Spleen (tissue), 11 donors: ENCODE results near the gene REN. TPM values are rescaled to one million over a fixed set of nuclear protein-coding genes. Genes with fewer than 3 reads are reported as not detected.

Source experiments
- DNase-seq: peaks from one replicate; pipeline ENCODE4 v3.0.0-alpha.2; 2020
- H3K27ac ChIP-seq, 8 donors: fragments of 200-600 bp; sonication (generic) in 7 of 8; 1 replicate in 4 of 8; 2 replicates in 4 of 8; pipeline versions ENCODE4 v1.5.0 to v1.8.0; 2016 to 2021; ENCODE audit warnings: inconsistent platforms in 4 of 8, mild to moderate bottlenecking in 4 of 8, moderate library complexity in 1 of 8
- H3K27me3 ChIP-seq, 7 donors: fragments of 200-600 bp; sonication (generic) in 6 of 7; replicated peaks in 1 of 7; 1 replicate in 4 of 7; 2 replicates in 3 of 7; pipeline versions ENCODE4 v1.5.0 to v1.8.0; 2016 to 2021; ENCODE audit warnings: inconsistent platforms in 3 of 7, mild to moderate bottlenecking in 1 of 7
- H3K36me3 ChIP-seq, 6 donors: fragments of 200-600 bp; sonication (generic) in 5 of 6; 1 replicate in 4 of 6; 2 replicates in 2 of 6; pipeline versions ENCODE4 v1.5.0 to v1.8.0; 2016 to 2021; ENCODE audit warnings: inconsistent platforms in 2 of 6
- H3K4me1 ChIP-seq, 6 donors: fragments of 200-600 bp; sonication (generic) in 5 of 6; 1 replicate in 3 of 6; 2 replicates in 3 of 6; pipeline versions ENCODE4 v1.5.0 to v1.8.0; 2016 to 2021; ENCODE audit warnings: inconsistent platforms in 3 of 6
- H3K4me3 ChIP-seq, 8 donors: fragments of 200-600 bp; sonication (generic) in 7 of 8; 1 replicate in 4 of 8; 2 replicates in 4 of 8; pipeline versions ENCODE4 v1.5.0 to v1.8.0; 2016 to 2021; ENCODE audit warnings: inconsistent platforms in 4 of 8, mild to moderate bottlenecking in 4 of 8, moderate library complexity in 2 of 8
- H3K9me3 ChIP-seq, 8 donors: fragments of 200-600 bp; sonication (generic) in 7 of 8; 1 replicate in 4 of 8; 2 replicates in 4 of 8; pipeline versions ENCODE4 v1.5.0 to v1.8.0; 2016 to 2021; ENCODE audit warnings: inconsistent platforms in 4 of 8
- POLR2A ChIP-seq, 3 donors: fragments of 450-650 bp; IDR thresholded peaks; one replicate each; pipeline ENCODE4 v1.5.1; 2017; ENCODE audit warnings: antibody characterized with exemption in 3 of 3, mild to moderate bottlenecking in 1 of 3
- POLR2AphosphoS5 ChIP-seq, 3 donors: sonication (generic); formaldehyde crosslinking; IDR thresholded peaks; one replicate each; pipeline ENCODE4 v1.5.1; 2017; ENCODE audit warnings: antibody characterized with exemption in 3 of 3
- WGBS, 5 donors: extraction: QIAGEN DNeasy Blood & Tissue Kit in 3 of 5; methylation state at CpG; one replicate each; pipeline versions ENCODE4 v1.1.5 to v1.1.7; 2013 to 2018; 5-methylcytosine and 5-hydroxymethylcytosine counted together
- intact Hi-C: fragments of 100-400 bp; cut with DNase I; formaldehyde crosslinking; loops from one replicate; pipeline ENCODE4 v1.15.0; 2023; ENCODE audit warnings: low total_unique reads
- polyA plus RNA-seq, 3 donors: library from polyadenylated mRNA; stranded (reverse); fragments of 200-250 nt; gene quantifications; one replicate each; pipeline ENCODE4 v1.2.1, GENCODE V29; 2013
- total RNA-seq, 7 donors: library from RNA; depleted of rRNA in 3 of 7; stranded (reverse); fragments of >200 nt in 3 of 7; fragmentation: NEBNext Ultra II Directional in 4 of 7; extraction: Animal tissue kit (Norgen Biotek cat#: 25700) in 4 of 7; gene quantifications; one replicate each; pipeline versions ENCODE4 v1.1.0 to v1.2.1, GENCODE V29; 2016 to 2021
- TF ChIP-seq, protein P1 (sequence below), 11 experiments: fragments of 200-600 bp in 7 of 11; fragments of 450-650 bp in 4 of 11; sonication (generic) in 4 of 11; IDR thresholded peaks in 8 of 11; conservative IDR thresholded peaks in 3 of 11; 1 replicate in 7 of 11; 2 replicates in 4 of 11; pipeline versions ENCODE4 v1.4.0 to v1.8.0; 2016 to 2021; ENCODE audit warnings: antibody characterized with exemption in 11 of 11, inconsistent platforms in 4 of 11, mild to moderate bottlenecking in 1 of 11
- donor health status: healthy with polysubstance abuse.
- donor health status: DM: no; HTN: no; CAD: no; lungs with moderate emphysema.
- donor health status: DM: no; HTN: no; CAD: no.
- donor health status: Bipolar disorder and iron deficiency.
- donor health status: healthy.
- donor health status: DM: no; HTN: no; CAD: no.
- donor health status: DM: yes; HTN: yes; CAD: no.

REN gene
- total and polyA plus RNA-seq, 10 donors: 0.12 to 0.25 TPM; not detected in 8

DNA sequence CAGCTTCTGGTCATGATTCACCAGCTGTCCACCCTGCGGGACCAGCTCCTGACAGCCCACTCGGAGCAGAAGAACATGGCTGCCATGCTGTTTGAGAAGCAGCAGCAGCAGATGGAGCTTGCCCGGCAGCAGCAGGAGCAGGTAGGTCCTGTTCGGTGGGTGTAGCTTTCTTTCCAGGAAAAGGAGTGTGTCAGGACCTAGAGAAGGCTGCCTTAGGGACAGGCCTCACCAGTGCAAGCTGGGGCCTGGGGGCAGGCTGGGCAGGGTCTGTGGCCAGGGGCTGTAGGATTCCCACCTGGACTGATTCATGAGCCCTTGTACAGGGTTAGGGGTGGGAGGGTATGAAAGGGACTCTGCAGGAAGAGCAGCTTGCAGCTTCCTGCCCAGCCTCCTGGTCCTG lies 49.6 kb downstream of the REN start:
- H3K36me3 ChIP-seq: peaks cover 0 to 46% (median 3%) of the 10 kb centered on the region in 6 donors
- intact Hi-C loops: no loop called here
- TF ChIP-seq POLR2AphosphoS5 (IDR thresholded peaks at IDR 0.05): no peak
- TF ChIP-seq, protein P1, sequence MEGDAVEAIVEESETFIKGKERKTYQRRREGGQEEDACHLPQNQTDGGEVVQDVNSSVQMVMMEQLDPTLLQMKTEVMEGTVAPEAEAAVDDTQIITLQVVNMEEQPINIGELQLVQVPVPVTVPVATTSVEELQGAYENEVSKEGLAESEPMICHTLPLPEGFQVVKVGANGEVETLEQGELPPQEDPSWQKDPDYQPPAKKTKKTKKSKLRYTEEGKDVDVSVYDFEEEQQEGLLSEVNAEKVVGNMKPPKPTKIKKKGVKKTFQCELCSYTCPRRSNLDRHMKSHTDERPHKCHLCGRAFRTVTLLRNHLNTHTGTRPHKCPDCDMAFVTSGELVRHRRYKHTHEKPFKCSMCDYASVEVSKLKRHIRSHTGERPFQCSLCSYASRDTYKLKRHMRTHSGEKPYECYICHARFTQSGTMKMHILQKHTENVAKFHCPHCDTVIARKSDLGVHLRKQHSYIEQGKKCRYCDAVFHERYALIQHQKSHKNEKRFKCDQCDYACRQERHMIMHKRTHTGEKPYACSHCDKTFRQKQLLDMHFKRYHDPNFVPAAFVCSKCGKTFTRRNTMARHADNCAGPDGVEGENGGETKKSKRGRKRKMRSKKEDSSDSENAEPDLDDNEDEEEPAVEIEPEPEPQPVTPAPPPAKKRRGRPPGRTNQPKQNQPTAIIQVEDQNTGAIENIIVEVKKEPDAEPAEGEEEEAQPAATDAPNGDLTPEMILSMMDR (IDR thresholded peaks at IDR 0.05 in 8 of 11, conservative IDR thresholded peaks at IDR 0.05 in 3 of 11): no peak
- no peak for TF ChIP-seq POLR2A (IDR thresholded peaks at IDR 0.05)
- no peak for DNase-seq
- peaks cover 0 to 5% (median 0%) of the 10 kb centered on the region in 6 donors for H3K4me1 ChIP-seq
- no peaks in the 10 kb centered on the region for H3K9me3 ChIP-seq
- H3K27ac ChIP-seq: no peak overlapping the region
- 89 to 95% (median 91%) methylated on average over 4 of the region's 4 CpGs for WGBS, 5 donors
- H3K27me3 ChIP-seq: no peaks in the 10 kb centered on the region
- H3K4me3 ChIP-seq: no peak overlapping the region

DNA sequence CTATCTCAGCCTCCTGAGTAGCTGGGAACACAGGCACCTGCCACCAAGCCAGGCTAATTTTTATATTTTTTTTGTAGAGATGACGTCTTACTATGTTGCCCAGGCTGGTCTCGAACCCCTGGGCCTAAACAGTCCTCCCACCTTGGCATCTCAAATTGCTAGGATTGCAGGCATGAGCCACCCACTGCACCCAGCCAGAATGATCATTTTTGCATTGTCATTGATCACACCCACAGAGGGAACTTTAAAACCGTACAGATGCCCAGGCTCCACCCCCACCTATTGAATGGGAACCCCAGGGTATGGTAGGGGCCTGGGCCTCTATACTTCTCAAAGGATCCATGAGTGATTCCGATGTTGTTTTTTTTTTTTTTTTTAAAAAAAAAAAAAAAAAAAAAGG lies 51.0 kb downstream of the REN start:
- DNase-seq: no peak
- TF ChIP-seq, protein P1 (IDR thresholded peaks at IDR 0.05 in 8 of 11, conservative IDR thresholded peaks at IDR 0.05 in 3 of 11): no peak
- TF ChIP-seq POLR2AphosphoS5 (IDR thresholded peaks at IDR 0.05): no peak
- TF ChIP-seq POLR2A (IDR thresholded peaks at IDR 0.05): no peak
- Histone ChIP-seq H3K27me3 (no peaks in the 10 kb centered on the region), H3K27ac (no peak overlapping the region), H3K4me3 (no peak overlapping the region), H3K9me3 (no peaks in the 10 kb centered on the region), H3K36me3 (peaks cover 0 to 36% (median under 1%) of the 10 kb centered on the region in 6 donors), H3K4me1 (peaks cover 0 to 5% (median 0%) of the 10 kb centered on the region in 6 donors)
- intact Hi-C loops: no loop called here
- WGBS, 5 donors: 66 to 80% (median 73%) methylated on average over 4 of the region's 4 CpGs

DNA sequence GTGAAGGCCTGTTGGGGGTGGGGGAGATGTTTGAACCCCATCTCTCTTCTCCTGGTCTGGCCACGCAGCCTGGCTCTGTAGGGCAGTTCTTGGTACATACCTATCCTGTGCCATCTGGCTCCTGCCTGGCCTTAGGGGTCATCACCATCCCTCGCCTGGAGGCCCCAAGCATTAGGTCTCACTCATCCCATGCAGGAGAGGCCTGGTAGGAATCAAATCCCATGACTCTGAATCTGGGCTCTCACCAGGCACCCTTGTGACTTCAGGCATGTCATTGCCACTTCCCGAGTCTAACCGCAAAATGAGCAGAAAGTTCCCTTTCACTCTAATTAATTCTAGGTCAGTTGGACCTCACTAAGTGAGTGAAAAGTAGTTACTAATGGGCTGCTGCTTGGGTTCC lies 51.5 kb downstream of the REN start:
- 71 to 85% (median 81%) methylated on average over 4 of the region's 4 CpGs for WGBS, 5 donors
- intact Hi-C loops: no loop called here
- no peaks in the 10 kb centered on the region for H3K27me3 ChIP-seq

DNA sequence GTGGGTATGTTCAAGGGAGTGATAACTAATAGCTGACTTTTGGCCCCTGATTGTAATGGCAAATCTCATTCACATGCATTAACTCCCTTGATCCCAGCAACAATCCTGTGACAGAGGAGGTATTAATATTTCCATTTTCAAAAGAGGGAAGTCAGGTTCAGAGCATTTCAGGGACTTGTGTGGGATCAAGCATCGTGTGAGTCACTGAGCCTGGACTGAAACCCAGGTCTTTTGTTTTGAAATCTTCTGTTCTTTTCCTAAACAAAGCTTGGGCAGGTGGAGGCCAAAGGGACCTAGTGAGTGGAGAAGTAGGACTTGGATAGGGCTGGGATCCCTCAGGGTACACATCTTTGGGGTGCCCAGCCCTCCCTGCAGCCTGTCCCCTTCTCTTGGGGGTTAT lies 52.2 kb downstream of the REN start:
- Histone ChIP-seq H3K9me3 (no peaks in the 10 kb centered on the region), H3K27me3 (no peaks in the 10 kb centered on the region), H3K4me3 (no peak overlapping the region), H3K27ac (no peak overlapping the region), H3K36me3 (peaks cover 0 to 25% (median 0%) of the 10 kb centered on the region in 6 donors), H3K4me1 (peaks cover 0 to 9% (median 5%) of the 10 kb centered on the region in 6 donors)
- 50 to 91% (median 81%) methylated on average over 1 of the region's 1 CpG for WGBS, 5 donors
- intact Hi-C loops: no loop called here
- no peak for DNase-seq
- TF ChIP-seq POLR2AphosphoS5 (IDR thresholded peaks at IDR 0.05) (no peak), POLR2A (IDR thresholded peaks at IDR 0.05) (no peak)
- TF ChIP-seq, protein P1 (IDR thresholded peaks at IDR 0.05 in 8 of 11, conservative IDR thresholded peaks at IDR 0.05 in 3 of 11): no peak

More for the DNA sequence above, 51.5 kb downstream of the REN start:
- Histone ChIP-seq H3K27ac (no peak overlapping the region), H3K4me1 (peaks cover 0 to 5% (median under 1%) of the 10 kb centered on the region in 6 donors), H3K36me3 (peaks cover 0 to 32% (median 0%) of the 10 kb centered on the region in 6 donors), H3K4me3 (no peak overlapping the region), H3K9me3 (no peaks in the 10 kb centered on the region)
- no peak for TF ChIP-seq POLR2AphosphoS5 (IDR thresholded peaks at IDR 0.05)
- TF ChIP-seq, protein P1 (IDR thresholded peaks at IDR 0.05 in 8 of 11, conservative IDR thresholded peaks at IDR 0.05 in 3 of 11): no peak
- TF ChIP-seq POLR2A (IDR thresholded peaks at IDR 0.05): no peak
- DNase-seq: no peak
